Testis (tissue), 2 donors: ENCODE data around the gene RNF149.

Experiments used
- POLR2A ChIP-seq: fragments of 450-650 bp; IDR thresholded peaks from one replicate; pipeline ENCODE4 v1.6.1; 2017; ENCODE audit warnings: antibody characterized with exemption, mild to moderate bottlenecking, moderate library complexity
- TF ChIP-seq, protein P1 (sequence below), 3 experiments: fragments of 450-650 bp in 2 of 3; fragments of 200-600 bp in 1 of 3; sonication (generic) in 1 of 3; IDR thresholded peaks; one replicate each; pipeline ENCODE4 v1.5.1; 2016 to 2019; ENCODE audit warnings: antibody characterized with exemption in 3 of 3, mild to moderate bottlenecking in 2 of 3, moderate library complexity in 1 of 3

- TF ChIP-seq POLR2A = no peak
- TF ChIP-seq, protein P1, sequence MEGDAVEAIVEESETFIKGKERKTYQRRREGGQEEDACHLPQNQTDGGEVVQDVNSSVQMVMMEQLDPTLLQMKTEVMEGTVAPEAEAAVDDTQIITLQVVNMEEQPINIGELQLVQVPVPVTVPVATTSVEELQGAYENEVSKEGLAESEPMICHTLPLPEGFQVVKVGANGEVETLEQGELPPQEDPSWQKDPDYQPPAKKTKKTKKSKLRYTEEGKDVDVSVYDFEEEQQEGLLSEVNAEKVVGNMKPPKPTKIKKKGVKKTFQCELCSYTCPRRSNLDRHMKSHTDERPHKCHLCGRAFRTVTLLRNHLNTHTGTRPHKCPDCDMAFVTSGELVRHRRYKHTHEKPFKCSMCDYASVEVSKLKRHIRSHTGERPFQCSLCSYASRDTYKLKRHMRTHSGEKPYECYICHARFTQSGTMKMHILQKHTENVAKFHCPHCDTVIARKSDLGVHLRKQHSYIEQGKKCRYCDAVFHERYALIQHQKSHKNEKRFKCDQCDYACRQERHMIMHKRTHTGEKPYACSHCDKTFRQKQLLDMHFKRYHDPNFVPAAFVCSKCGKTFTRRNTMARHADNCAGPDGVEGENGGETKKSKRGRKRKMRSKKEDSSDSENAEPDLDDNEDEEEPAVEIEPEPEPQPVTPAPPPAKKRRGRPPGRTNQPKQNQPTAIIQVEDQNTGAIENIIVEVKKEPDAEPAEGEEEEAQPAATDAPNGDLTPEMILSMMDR (IDR thresholded peaks at IDR 0.05) = no peak
These were observed 21.9 kb upstream of the RNF149 start for GRCh38 chr2:101330253-101330933.
